ENCODE measurements around the gene SEC62. TPM values are rescaled to one million over a fixed set of nuclear protein-coding genes. Genes with fewer than 3 reads are reported as not detected.
A peak's percentile ranks its signal among the peaks of the same experiment; 100 is the strongest.

SEC62 gene
- total RNA-seq, 4 donors from 2014 or later, result 33.2 to 96.6 (median 36.8) TPM

- TF ChIP-seq CTCF (IDR thresholded peaks at IDR 0.05) (no peak), POLR2A (IDR thresholded peaks at IDR 0.05) (no peak)
- DNase-seq, result no peak
- Histone ChIP-seq H3K27ac (no peak overlapping the region), H3K9me3 (no peaks in the 10 kb centered on the region), H3K36me3 (peaks cover 0 to 18% (median 0%) of the 10 kb centered on the region in 3 donors), H3K27me3 (no peaks in the 10 kb centered on the region), H3K4me1 (peaks cover 0 to 5% (median 0%) of the 10 kb centered on the region in 4 donors), H3K4me3 (no peak overlapping the region)
These were observed 32.1 kb downstream of the SEC62 start for GRCh38 chr3:169998668-169999131.

GRCh38 chr3:169999433-169999832 is 32.8 kb downstream of the SEC62 start:
- Histone ChIP-seq H3K36me3 (peaks cover 0 to 10% (median 0%) of the 10 kb centered on the region in 3 donors), H3K27me3 (no peaks in the 10 kb centered on the region), H3K9me3 (no peaks in the 10 kb centered on the region), H3K4me3 (no peak overlapping the region), H3K4me1 (peaks cover 0 to 5% (median 0%) of the 10 kb centered on the region in 4 donors), H3K27ac (no peak overlapping the region)
- TF ChIP-seq POLR2A (IDR thresholded peaks at IDR 0.05) (no peak), CTCF (IDR thresholded peaks at IDR 0.05) (no peak)
- no peak for DNase-seq

GRCh38 chr3:170000051-170000450 is 33.4 kb downstream of the SEC62 start:
- Histone ChIP-seq H3K4me3 (no peak overlapping the region), H3K9me3 (no peaks in the 10 kb centered on the region), H3K36me3 (peaks cover 0 to 6% (median 0%) of the 10 kb centered on the region in 3 donors), H3K27ac (no peak overlapping the region), H3K27me3 (no peaks in the 10 kb centered on the region), H3K4me1 (peaks cover 0 to 5% (median 0%) of the 10 kb centered on the region in 4 donors)
- DNase-seq, result no peak
- TF ChIP-seq POLR2A (IDR thresholded peaks at IDR 0.05), result no peak
- no peak for TF ChIP-seq CTCF (IDR thresholded peaks at IDR 0.05)

GRCh38 chr3:170002231-170002630 is 35.6 kb downstream of the SEC62 start:
- H3K27me3 ChIP-seq, result no peaks in the 10 kb centered on the region
- H3K4me1 ChIP-seq, result peaks cover 0 to 5% (median 0%) of the 10 kb centered on the region in 4 donors
- no peaks in the 10 kb centered on the region for H3K9me3 ChIP-seq
- H3K27ac ChIP-seq, result peak overlapping the region in 1 of 4 donors; percentile 11
- H3K36me3 ChIP-seq, result no peaks in the 10 kb centered on the region
- TF ChIP-seq POLR2A (IDR thresholded peaks at IDR 0.05) (no peak), CTCF (IDR thresholded peaks at IDR 0.05) (no peak)
- no peak for DNase-seq
- no peak overlapping the region for H3K4me3 ChIP-seq

GRCh38 chr3:170002879-170003278 is 36.3 kb downstream of the SEC62 start:
- Histone ChIP-seq H3K9me3 (no peaks in the 10 kb centered on the region), H3K4me3 (no peak overlapping the region), H3K27ac (peak overlapping the region in 1 of 4 donors; percentile 11), H3K36me3 (no peaks in the 10 kb centered on the region), H3K4me1 (peaks cover 0 to 5% (median 0%) of the 10 kb centered on the region in 4 donors), H3K27me3 (no peaks in the 10 kb centered on the region)
- DNase-seq, result no peak
- TF ChIP-seq CTCF (IDR thresholded peaks at IDR 0.05) (no peak), POLR2A (IDR thresholded peaks at IDR 0.05) (no peak)
